22Rv1 (cell line): ENCODE results near the gene PRRG3.

ENCODE experiments used
- CTCF ChIP-seq: fragments of 450-650 bp; IDR thresholded peaks from 2 replicates; pipeline ENCODE4 v1.5.1; 2017; ENCODE audit warnings: mild to moderate bottlenecking
- ZFX ChIP-seq: fragments of 450-650 bp; IDR thresholded peaks from 2 replicates; pipeline ENCODE4 v1.6.1; 2017; ENCODE audit warnings: antibody characterized with exemption, borderline replicate concordance

- no peak for TF ChIP-seq CTCF
- no peak for TF ChIP-seq ZFX
These were observed 33.9 kb downstream of the PRRG3 start for GRCh38 chrX:151729056-151729725.
